Measurements from ENCODE around the gene CD82.
A peak's percentile ranks its signal among the peaks of the same experiment; 100 is the strongest.

DNA sequence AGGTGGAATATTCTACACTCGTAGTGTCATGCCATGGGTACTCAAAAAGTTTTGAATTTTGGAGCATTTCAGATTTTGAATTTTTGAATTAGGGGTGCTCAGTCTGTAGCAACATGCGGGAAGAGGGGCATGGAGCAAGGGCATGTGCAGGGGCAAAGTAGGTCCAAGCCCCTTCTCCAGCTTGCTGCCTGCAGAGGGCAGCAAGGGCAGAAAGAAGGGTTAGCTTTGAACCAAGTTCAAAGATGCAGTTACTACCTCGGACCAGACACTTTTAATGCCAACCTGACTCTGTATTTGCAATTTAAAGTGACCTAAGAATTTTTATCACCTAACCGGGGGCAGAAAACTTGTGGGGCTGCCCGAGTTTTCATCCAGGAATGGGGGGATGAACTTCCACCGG, 68.2 kb downstream of the CD82 start:
- TF ChIP-seq, protein P1, sequence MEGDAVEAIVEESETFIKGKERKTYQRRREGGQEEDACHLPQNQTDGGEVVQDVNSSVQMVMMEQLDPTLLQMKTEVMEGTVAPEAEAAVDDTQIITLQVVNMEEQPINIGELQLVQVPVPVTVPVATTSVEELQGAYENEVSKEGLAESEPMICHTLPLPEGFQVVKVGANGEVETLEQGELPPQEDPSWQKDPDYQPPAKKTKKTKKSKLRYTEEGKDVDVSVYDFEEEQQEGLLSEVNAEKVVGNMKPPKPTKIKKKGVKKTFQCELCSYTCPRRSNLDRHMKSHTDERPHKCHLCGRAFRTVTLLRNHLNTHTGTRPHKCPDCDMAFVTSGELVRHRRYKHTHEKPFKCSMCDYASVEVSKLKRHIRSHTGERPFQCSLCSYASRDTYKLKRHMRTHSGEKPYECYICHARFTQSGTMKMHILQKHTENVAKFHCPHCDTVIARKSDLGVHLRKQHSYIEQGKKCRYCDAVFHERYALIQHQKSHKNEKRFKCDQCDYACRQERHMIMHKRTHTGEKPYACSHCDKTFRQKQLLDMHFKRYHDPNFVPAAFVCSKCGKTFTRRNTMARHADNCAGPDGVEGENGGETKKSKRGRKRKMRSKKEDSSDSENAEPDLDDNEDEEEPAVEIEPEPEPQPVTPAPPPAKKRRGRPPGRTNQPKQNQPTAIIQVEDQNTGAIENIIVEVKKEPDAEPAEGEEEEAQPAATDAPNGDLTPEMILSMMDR (optimal IDR thresholded peaks at IDR 0.05 in 1 of 3, IDR thresholded peaks at IDR 0.05 in 1 of 3, conservative IDR thresholded peaks at IDR 0.05 in 1 of 3; ENCODE audit: extremely low read depth in 1 of 3, insufficient read depth in 2 of 3, low read length in 3 of 3) = peak in 2 of 3 experiments; percentile 23 to 55
- TF ChIP-seq EZH2 (IDR thresholded peaks at IDR 0.05; ENCODE audit: low read length) = no peak
